ENCODE measurements around the gene FIG4.
A peak's percentile ranks its signal among the peaks of the same experiment; 100 is the strongest.

FIG4 gene

DNA sequence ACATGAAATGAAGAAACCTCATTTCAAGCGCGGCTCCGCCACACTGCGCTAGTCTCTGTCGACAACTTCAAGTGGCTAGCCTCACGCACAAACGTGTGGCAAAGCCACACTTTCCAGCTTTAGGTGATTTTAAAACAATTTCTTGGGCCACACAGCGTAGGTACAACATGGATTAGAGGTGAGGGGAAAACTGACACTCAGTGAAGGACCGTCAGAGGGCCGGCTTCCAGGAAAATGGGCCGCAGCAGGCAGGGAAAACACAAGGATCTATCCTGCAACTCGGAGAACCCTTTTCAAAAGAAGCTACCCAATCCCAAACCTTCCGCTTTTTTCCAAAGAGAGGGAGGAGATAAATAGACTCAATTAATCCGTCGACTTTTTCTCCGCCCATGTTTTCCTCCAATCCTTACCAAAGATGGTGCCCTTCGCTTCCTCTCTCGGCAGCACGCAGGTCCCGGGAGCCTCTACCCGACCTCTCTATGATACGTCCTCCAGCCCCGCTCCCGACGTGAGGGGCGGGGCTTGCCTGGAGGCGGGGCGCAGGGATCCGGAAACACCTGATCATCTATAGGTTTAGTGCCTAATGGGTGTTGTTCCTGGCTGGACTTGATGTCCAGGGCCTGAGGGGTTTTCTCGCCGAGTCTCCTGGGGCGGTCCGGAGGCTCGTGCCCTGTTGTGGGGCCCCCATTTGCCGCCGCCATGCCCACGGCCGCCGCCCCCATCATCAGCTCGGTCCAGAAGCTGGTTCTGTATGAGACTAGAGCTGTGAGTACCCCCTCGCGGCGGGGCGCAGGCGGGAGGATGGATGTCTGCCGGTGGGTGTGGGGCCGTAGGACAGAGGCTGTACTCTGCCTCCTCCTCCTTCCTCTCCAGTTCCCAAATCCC is at the start of gene FIG4, which contains the start of gene AK9:
Gene FIG4, plus strand, starts transcription at position 560 of the 885 bp plus-strand sequence. Its CDS starts 140 bp downstream, at position 700.
Gene AK9, minus strand, starts transcription at position 466 of the 885 bp plus-strand sequence. CDS start 15,457 bp downstream, outside the sequence.
- peak; percentile 82 for DNase-seq

DNA sequence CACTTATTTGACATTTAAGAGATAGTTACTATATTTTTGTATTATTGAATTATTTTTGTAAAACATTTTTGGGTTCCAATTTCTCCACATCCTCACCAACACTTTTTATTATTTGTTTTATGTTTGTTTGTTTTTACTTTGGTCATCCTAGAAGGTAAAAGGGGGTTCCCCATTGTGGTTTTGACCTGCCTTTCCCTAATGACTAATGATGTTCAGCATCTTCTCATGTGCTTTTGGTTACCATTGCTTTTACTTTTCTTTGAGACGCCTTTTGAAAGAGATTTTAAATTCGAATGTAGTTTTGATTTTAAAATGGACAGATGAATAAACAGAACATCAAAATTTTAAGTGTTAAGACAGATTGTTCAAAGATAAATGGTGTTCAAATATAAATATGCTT is 47.0 kb upstream of the FIG4 start:
- DNase-seq = no peak

GRCh38 chr6:109653264-109653663 is 37.8 kb upstream of the FIG4 start:
- no peak for DNase-seq

- DNase-seq = no peak
Observed at GRCh38 chr6:109655761-109656262, 35.3 kb upstream of the FIG4 start.

DNA sequence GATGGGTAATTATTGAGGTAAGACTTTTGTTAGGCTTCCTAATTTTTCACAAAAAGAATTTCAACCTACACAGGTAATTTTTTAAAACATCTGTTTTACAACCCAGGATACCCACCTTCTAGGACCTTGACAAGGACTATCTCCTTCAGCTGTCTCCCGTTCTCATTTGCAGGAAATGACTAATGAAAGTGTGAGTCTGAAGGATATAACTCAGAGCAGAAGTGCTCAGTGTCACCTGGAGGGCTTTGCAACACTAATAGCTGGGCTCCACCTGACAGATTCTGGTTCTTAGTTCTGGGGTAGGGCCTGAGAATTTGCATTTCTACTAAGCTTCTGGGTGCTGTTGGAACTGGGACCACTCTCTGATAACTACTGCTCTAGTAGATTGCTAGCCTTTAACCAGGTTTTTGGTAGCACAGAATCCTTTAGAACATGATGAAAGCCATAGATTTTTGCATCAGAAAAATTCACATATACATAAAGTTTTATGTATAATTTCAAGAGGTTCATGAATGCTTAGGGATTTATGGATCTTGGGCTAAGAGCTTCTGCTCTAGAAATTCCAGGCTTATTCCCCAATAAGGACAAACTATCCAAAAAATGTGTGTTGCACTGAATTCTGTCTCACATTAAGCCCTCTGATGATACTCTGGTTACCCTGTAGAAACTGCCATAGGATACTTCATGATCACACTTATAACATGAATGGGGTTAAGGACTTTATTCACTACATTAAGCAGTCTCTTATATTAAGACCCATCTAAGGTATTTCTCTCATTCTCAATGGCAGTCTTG is 30.4 kb upstream of the FIG4 start:
- no peak for DNase-seq

DNA sequence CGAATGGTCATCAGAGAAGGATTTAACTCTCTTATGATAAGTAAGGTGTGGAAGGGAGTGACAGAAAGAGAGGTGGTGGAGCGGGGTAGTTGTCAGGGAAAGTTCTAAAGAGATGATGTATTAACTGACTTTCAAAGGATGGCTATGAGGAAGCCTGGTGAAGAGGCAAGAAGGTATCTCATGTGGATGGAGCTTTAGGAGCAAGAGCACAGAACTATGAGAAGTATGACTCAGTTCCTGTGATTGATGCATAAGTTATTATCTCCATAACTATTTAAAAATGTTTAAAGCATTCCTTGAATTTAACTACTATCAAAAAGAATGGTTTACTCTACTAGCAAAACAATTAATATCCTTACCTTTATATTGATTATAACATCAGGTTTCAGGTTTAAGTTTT is 28.9 kb upstream of the FIG4 start:
- no peak for DNase-seq

DNA sequence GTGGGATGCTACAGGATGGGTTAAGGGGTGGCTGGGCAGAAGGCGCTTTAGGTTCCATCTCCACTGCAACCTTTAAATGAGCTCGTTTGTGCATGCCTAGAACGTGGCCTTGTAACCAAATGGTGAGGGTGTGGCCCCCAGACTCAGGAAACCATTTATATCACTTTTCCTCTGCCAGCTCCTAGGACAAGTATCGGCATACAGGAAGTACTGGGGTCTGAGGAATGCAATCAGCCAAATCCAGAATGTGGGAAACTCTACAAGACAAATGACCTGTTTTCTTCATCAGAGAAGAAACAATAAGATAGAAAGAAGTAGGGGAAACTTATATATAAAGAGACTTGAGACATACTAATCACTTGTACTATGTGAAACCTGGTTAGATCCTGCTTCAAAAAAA is 21.3 kb upstream of the FIG4 start:
- no peak for DNase-seq

DNA sequence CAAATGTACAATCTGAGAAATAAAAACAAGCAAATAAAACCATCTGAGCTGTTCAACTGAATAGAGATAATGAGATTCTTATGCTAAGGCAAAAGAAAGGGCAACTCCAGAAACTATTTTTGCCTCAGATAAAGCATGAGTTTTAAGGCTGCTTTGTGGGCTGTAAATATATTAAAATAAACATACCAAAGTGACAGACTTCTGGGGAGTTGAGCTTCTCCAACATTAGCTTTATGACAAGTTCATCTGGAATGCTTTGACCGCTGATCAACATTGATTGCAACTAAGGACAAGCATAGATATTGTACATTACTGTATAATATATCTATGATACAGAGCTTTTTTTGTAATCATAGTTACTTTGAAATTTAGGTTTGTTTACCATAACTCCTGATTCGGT is 19.4 kb upstream of the FIG4 start:
- no peak for DNase-seq

DNA sequence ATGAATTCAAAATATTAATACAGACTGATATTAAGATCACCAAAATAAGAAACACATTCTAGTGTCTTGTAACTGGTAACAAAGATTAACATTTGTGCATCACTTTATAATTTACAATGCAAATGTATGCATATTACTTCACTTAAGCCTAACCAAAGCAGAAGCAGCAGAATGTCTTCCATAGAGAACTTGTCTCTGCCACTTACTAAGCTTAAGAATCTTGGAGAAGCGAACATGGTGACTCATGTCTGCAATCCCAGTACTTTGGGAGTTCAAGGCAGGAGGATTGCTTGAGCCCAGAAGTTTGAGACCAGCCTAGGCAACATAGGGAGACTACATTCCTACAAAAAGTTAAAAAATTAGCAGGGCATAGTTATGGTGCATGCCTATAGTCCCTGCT is 18.9 kb upstream of the FIG4 start:
- no peak for DNase-seq

DNA sequence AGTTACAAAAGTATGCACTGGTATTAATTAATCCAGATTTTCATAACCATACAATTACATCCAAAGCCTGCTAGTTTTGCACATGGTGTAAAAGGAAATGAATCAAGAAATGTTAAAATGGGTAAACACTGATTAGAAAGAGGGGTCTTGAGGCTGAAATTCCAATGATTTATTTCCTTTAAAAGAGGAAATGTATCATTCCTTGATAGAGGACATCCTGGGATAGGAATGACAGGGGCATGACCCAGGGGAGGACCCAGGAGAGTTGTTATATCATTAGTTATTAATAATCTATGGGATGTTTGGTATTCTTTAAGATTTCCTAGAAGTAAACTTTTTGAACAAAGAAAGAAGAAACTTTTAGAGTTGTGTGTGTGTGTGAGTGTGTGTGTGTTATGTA is 18.3 kb upstream of the FIG4 start:
- no peak for DNase-seq

DNA sequence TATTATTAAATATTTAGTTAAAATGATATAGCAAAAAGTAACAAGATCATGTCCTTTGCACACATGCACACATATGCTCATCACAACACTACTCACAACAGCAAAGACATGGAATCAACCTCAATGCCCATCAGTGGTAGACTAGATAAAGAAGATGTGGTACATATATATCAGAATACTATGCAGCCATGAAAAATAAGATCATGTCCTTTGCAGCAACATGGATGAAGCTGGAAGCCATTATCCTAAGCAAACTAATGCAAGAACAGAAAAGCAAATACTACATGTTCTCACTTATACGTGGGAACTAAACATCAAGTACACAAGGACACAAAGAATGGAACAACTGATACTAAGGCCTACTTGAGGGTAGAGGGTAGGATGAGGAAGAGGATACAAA is 14.4 kb upstream of the FIG4 start:
- no peak for DNase-seq

- DNase-seq = no peak
Observed at GRCh38 chr6:109678240-109678639, 12.9 kb upstream of the FIG4 start.

- peak; percentile 37 for DNase-seq
Observed at GRCh38 chr6:109678661-109679505, 12.2 kb upstream of the FIG4 start.

DNA sequence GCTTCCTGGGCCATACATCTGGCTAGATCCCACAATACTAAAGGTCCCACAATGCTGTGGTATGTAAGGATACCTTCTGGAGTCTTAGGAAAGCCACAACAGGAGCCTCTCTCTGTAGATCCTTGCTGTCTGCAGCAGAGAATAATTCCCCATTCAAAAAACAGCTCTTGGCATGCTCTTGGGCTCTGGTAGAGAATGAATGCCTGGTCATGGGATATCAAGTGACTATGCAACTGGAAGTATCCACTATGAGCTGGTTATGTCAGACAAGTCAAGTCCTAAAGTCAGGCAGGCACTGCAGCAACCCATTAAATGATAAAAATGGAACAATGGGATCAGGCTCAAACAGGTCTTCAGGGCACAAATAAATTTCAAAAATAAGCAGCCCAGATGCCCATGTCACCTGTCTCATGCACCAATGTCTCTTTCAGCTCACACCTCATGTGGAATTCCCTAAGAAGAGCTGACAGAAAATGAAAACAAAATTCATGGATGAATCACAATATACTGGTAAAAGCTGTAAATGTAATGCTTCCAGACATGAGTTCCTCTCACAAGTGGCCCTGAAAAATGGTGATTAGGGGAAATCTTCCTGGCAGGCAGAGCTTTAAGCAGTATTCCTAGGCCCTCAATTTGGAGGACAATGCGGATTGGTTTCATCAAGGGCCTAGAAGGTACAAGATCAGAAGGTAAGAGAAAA is 4.4 kb upstream of the FIG4 start:
- DNase-seq = no peak

DNA sequence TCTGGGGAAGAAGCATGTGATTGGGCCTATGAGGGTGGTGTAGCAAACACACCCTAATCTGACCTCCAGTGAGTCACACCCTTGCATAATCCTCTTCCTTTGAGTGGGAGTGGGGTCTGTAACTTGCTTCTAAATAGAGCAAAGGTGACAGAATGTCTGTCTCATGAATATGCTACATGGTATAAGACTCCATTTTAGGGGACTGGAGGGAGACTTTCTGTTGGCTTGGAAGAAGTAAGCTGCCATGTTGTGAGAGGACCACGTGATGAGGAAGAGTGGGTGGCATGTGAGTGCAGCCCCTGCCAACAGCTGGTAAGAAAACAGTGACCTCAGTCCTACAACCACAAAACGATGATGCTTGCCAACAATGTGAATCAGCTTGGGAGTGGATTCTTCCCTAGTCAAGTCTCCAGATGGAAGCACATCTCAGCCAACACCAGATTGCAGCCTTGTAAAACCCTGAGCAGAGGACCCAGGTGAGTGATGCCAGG is 3.8 kb upstream of the FIG4 start:
- no peak for DNase-seq

GRCh38 chr6:109690373-109690736 is 741 bp upstream of the FIG4 start:
- no peak for DNase-seq

DNA sequence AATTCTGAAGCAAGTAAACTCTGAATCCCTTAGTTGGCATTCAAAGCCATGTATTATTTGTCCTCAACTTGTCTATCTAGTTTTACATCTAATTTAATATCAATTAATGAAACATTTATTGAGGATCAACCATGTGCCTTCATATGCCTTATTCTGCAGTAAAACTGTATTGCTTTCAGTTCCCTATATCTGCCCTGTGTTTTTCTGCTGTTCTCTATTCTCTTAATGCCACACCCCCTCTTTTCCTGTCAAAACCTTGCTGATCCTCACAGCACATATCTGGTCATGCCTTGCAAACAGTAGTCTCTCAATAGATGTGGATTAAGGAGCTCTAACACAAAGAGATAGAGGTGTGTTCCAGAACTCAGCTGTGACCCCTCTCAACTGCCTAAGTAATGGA is 2.0 kb downstream of the FIG4 start:
- DNase-seq = no peak

DNA sequence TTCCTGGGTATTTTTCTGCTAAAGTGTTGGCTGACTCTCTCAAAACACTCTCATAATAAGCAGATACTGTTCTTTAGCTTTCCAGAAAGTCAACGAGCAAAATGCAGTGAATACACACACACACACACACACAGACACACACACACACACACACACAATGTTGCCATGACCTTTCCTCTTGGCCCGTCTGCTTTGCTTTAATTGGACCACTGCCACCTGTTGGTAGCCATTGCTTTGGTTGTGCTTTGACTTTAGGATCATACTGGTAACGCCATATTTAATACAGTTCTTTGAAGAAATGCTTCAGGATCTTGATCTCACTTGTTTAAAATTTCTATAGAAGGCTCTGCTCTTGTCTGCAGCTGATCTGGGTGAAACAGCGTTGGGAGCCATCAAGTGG is 4.4 kb downstream of the FIG4 start:
- DNase-seq = no peak

- no peak for DNase-seq
Observed at GRCh38 chr6:109696355-109696754, 5.3 kb downstream of the FIG4 start.

DNA sequence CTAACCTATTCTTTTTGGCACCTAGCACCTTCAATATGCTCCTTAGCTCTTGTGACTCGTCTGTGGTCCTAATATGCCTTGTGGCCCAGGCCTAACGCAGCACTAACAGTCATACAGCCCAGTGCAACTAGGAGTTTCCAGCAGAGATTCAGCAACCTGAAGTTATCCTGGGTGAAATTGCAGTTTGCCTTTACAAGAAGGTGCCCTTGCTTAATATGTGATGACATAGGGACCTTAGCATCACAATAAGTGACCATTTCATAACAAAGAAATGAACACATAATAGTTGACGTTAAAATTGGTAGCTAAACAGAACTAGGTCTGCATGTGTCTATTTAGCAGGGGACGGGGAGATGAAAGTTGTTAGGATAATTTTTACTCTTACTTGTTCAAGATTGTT is 10.1 kb downstream of the FIG4 start:
- DNase-seq = no peak

- DNase-seq = no peak
Observed at GRCh38 chr6:109701774-109702173, 10.7 kb downstream of the FIG4 start.

DNA sequence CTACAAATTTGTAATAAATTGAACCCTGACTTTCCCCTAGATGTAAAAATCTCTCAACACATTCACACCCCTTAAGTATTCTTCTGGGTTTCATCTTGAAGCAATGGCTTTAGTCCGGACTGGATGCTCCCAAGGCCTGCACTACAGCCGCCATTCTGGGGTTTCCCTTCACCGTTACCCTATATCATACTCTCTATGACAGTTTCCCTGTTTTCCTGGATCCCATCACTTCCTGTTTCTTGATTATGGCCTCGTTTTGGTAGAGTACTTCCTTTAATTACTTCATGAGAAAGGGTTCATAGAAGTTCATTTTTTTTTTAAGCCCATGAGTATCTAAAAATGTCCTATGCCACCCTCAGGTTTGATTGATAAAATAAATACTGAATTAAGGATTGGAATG is 11.7 kb downstream of the FIG4 start:
- DNase-seq = no peak

Measured in NCI-H1436 treated with DMSO at 0.1 percent for 48 hours (cell line).